Stimulated activated CD4-positive, alpha-beta T cell treated with anti-CD3 and anti-CD28 coated beads, Interleukin-4, amount 100 ng/mL, for 1 hour (primary cell): ENCODE measurements around the gene TMEM11.
A peak's percentile ranks its signal among the peaks of the same experiment; 100 is the strongest.
"Not testable (repeated sequence)": the region's sequence is repeated elsewhere in the genome, so short reads cannot be mapped to it uniquely, and the experiment has no call there.

ENCODE experiments used
- DNase-seq: peaks from one replicate; pipeline ENCODE4 v3.0.0-alpha.2; 2020

TMEM11 gene

GRCh38 chr17:21242026-21242697, 28.2 kb upstream of the TMEM11 start:
- no peak for DNase-seq

- DNase-seq: no peak
Observed at GRCh38 chr17:21241564-21241963, 27.6 kb upstream of the TMEM11 start.

- no peak for DNase-seq
Observed at GRCh38 chr17:21240369-21241055, 26.6 kb upstream of the TMEM11 start.

GRCh38 chr17:21239680-21240368, 25.9 kb upstream of the TMEM11 start:
- no peak for DNase-seq

- DNase-seq: no peak
Observed at GRCh38 chr17:21235921-21236320, 22.0 kb upstream of the TMEM11 start.

- DNase-seq: no peak
Observed at GRCh38 chr17:21233581-21234347, 19.8 kb upstream of the TMEM11 start.

GRCh38 chr17:21232033-21232749, 18.2 kb upstream of the TMEM11 start:
- DNase-seq: no peak

GRCh38 chr17:21231533-21231932, 17.6 kb upstream of the TMEM11 start:
- DNase-seq: no peak

GRCh38 chr17:21228845-21229244, 14.9 kb upstream of the TMEM11 start:
- no peak for DNase-seq

- no peak for DNase-seq
Observed at GRCh38 chr17:21228111-21228510, 14.2 kb upstream of the TMEM11 start.

GRCh38 chr17:21227277-21227676, 13.3 kb upstream of the TMEM11 start:
- DNase-seq: not testable (repeated sequence)

GRCh38 chr17:21223086-21223485, 9.1 kb upstream of the TMEM11 start:
- DNase-seq: no peak

- no peak for DNase-seq
Observed at GRCh38 chr17:21218831-21219380, 4.9 kb upstream of the TMEM11 start.

GRCh38 chr17:21218101-21218500, 4.1 kb upstream of the TMEM11 start:
- peak; percentile 22 for DNase-seq

GRCh38 chr17:21217346-21217745, 3.4 kb upstream of the TMEM11 start:
- DNase-seq: no peak

- no peak for DNase-seq
Observed at GRCh38 chr17:21215935-21216334, 2.0 kb upstream of the TMEM11 start.

- DNase-seq: no peak
Observed at GRCh38 chr17:21214777-21215541, 998 bp upstream of the TMEM11 start.

- DNase-seq: peak; percentile 36
Observed at GRCh38 chr17:21213638-21214014, 335 bp downstream of the TMEM11 start.

GRCh38 chr17:21212826-21213637, 929 bp downstream of the TMEM11 start:
- no peak for DNase-seq

GRCh38 chr17:21211825-21212479, 2.0 kb downstream of the TMEM11 start:
- no peak for DNase-seq
